ENCODE data around the gene ARHGAP24.

ARHGAP24 gene

GRCh38 chr4:85474818-85475630 is at the start of gene ARHGAP24:
Gene ARHGAP24, plus strand, starts transcription at chr4:85475150.
- DNase-seq = peak; percentile 92

- DNase-seq = no peak
Measured at GRCh38 chr4:85426366-85426765, 48.6 kb upstream of the ARHGAP24 start.

DNA sequence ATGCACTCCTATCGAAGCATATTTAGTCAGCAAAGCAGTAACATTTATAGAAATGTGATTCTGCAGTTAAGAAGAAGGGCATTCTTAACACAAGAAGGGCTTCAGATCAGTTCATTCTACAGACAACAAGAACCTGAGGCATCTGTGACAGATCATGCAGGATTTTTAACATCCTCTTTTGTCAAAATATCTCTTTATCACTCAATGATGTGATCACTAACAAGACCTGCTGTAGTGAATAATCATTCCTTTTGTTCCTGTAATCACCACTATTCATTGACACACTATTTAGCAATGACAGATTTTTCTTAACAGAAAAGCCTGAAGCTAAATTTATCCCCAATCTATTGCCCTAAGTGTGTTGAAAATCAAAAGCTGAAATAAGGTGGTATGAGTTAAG is 47.8 kb upstream of the ARHGAP24 start:
- DNase-seq = no peak

GRCh38 chr4:85430226-85430625 is 44.7 kb upstream of the ARHGAP24 start:
- no peak for DNase-seq

GRCh38 chr4:85430697-85431096 is 44.3 kb upstream of the ARHGAP24 start:
- no peak for DNase-seq

DNA sequence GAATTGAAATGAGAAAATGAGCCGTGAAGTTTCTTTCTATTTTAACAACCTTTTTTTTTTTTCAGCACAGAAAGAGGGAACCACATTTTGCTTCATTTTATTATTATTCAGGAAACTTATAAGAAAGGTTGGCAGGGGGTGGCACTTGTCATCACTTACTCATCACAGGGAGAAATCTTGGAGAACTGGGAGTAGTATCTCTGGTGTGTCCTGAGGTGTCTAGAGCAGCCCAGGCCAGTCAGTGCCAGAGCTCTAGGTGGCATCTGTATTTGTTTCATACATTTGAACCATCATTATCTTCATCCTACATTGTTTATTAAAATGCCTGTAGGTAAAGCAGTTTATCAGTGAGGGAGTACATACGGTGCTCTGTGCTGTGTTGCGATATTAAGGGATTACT is 43.8 kb upstream of the ARHGAP24 start:
- no peak for DNase-seq

- DNase-seq = no peak
Measured at GRCh38 chr4:85431881-85432485, 43.0 kb upstream of the ARHGAP24 start.

DNA sequence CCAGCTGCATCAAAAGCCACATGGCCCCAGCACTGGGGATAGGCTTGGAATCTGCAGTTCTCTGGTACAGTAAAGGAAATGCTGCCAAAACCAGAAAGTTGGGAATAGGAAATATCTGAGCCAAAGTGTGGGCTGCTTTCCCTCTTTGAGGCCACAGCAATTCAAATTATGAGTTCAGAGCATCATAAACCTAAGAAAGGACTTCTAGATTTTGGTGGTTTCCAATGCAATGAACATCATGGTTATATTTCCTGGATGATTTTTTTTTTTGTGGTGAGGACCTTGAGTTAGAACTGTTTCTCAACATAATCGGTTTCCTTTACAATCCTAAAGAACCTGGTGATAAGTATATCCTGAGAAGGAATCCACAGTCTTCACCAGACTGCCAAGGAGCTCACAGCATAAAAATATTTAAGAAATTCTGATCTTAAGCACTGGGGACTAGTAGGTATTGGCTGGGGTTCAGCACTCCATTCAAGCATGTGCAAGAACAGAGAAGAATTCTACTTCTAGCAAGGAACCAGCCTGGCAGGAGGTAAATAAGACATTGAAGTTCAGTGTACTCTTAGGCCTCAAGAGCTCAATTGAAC is 29.8 kb upstream of the ARHGAP24 start:
- DNase-seq = peak; percentile 25

- no peak for DNase-seq
Measured at GRCh38 chr4:85446141-85446861, 28.6 kb upstream of the ARHGAP24 start.

GRCh38 chr4:85448906-85449890 is 25.8 kb upstream of the ARHGAP24 start:
- no peak for DNase-seq

DNA sequence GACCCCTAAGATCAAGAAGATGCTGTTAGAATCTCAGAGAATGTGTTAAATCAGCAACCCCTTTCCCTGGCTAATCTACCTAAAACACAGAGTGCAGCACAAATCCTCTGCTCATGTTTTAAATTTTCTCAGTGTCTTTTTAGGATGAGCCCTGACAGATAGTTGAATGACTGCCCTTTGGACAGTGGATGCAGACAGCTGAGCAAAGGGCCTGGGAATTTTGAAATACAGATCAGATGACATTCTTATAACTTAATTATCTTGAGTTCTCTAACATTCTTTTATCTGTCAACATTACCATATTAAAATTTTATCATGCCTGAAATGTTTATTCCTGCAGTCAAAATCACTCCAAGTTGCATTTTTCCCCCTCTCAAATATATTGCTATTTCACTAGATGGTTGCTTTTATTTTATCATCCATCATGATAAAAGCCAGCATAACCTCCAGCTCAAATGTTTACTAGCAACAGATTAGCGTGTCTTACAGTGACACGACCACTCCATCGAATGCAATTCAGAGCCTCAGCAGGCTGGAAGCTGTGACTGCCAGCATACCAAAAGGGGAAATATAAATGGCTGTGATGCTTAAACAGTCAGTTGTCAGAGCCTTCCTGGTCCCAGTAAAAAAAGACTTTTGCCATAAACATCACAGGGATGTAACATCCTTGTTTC is 22.8 kb upstream of the ARHGAP24 start:
- DNase-seq = no peak

- DNase-seq = no peak
Measured at GRCh38 chr4:85455942-85456341, 19.0 kb upstream of the ARHGAP24 start.

GRCh38 chr4:85457752-85458467 is 17.0 kb upstream of the ARHGAP24 start:
- no peak for DNase-seq

GRCh38 chr4:85459736-85460135 is 15.2 kb upstream of the ARHGAP24 start:
- no peak for DNase-seq

GRCh38 chr4:85474356-85474755 is 594 bp upstream of the ARHGAP24 start:
- DNase-seq = no peak

DNA sequence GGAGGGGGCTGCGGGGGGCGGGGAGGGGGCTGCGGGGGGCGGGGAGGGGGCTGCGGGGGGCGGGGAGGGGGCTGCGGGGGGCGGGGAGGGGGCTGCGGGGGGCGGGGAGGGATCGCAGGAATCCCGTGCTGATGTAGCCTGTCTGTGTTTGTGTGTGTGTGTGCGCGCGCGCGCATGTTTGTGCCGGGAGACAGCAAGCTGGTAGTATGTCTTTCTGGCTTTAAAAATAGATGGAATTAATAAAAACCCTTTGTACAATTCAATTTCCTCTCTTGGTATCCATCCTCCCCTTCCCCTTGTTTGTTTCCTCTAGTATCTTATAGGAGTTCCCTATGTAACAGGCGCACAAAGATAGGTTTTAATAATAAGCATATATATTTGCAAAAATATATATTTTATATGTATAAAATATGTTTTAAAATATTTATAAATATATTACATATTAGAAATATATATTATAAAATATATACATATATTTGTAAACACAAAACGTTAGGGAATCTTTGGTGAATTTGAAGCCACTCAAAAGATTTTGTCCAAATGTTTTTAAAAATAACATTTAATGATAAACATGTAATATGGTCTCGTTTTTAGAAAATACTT is 782 bp downstream of the ARHGAP24 start:
- DNase-seq = peak; percentile 83

- no peak for DNase-seq
Measured at GRCh38 chr4:85476381-85476780, 1.4 kb downstream of the ARHGAP24 start.

- no peak for DNase-seq
Measured at GRCh38 chr4:85477534-85477933, 2.6 kb downstream of the ARHGAP24 start.

DNA sequence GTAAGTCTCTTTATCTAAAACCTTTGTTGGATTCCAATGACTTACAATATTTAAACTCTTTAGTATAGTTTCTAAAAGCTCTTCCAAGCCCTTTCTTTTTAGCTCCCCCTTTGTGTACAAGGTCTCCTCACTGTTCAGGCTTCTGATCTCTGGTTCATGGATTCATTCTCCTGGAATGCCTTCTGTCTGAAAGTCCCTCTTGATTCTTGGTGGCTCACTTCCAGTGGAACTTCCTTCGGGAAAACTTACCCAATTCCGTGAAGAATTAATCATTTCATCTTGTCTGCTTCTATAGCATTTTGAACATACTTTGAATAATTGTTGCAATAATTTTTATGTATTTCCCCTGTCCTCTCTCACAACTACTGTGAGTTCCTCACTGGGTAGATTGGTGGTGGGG is 3.6 kb downstream of the ARHGAP24 start:
- DNase-seq = no peak

GRCh38 chr4:85482010-85482738 is 7.2 kb downstream of the ARHGAP24 start:
- DNase-seq = no peak

Measured in right hindlimb (tissue), 1 donor.